ENCODE measurements around the gene PSMA6.

- no peak for TF ChIP-seq POLR2A (IDR thresholded peaks at IDR 0.05; ENCODE audit: low read length)
- no peak for TF ChIP-seq GATA1 (IDR thresholded peaks at IDR 0.05; ENCODE audit: low read depth, low read length)
These were observed 51.5 kb downstream of the PSMA6 start for GRCh38 chr14:35343702-35344101.

Measured in erythroblast (primary cell).